Kidney (tissue), 14 donors: ENCODE measurements around the gene KIAA1549. TPM values are rescaled to one million over a fixed set of nuclear protein-coding genes. Genes with fewer than 3 reads are reported as not detected.

Source experiments
- DNase-seq, 5 donors: peaks; one replicate each; pipeline ENCODE4 v3.0.0-alpha.2; 2013 to 2020
- FAIRE-seq: peaks from 2 replicates; lab custom pipeline; 2012; peaks lifted over from hg19 to GRCh38; lab: Jason Lieb, UNC
- H3K27ac ChIP-seq, 2 donors: one replicate each; pipeline ENCODE4 v1.7.0; 2013; ENCODE audit warnings: low read depth in 2 of 2, low read length in 2 of 2, inconsistent platforms in 1 of 2
- H3K27me3 ChIP-seq: one replicate; pipeline ENCODE4 v1.7.1; 2013; ENCODE audit warnings: low read length, inconsistent platforms; ENCODE audit not compliant: control insufficient read depth, insufficient read depth
- H3K36me3 ChIP-seq, 3 donors: one replicate each; pipeline versions ENCODE4 v1.7.0 to v1.7.1; 2013; ENCODE audit warnings: low read length in 3 of 3, control low read depth in 1 of 3, inconsistent platforms in 1 of 3; ENCODE audit not compliant: insufficient read depth in 3 of 3, control insufficient read depth in 2 of 3
- H3K4me1 ChIP-seq, 3 donors: one replicate each; pipeline versions ENCODE4 v1.7.0 to v1.7.1; 2013; ENCODE audit warnings: low read length in 3 of 3, inconsistent platforms in 1 of 3, low read depth in 1 of 3; ENCODE audit not compliant: control insufficient read depth in 2 of 3, insufficient read depth in 2 of 3
- H3K4me3 ChIP-seq, 3 donors: one replicate each; pipeline versions ENCODE4 v1.7.0 to v1.8.1; 2013; ENCODE audit warnings: low read length in 3 of 3, control low read depth in 1 of 3, inconsistent platforms in 1 of 3
- H3K9ac ChIP-seq, 3 donors: one replicate each; pipeline versions ENCODE4 v1.7.0 to v1.7.1; 2013; ENCODE audit warnings: low read length in 3 of 3, control low read depth in 1 of 3, inconsistent platforms in 1 of 3
- H3K9me3 ChIP-seq, 3 donors: one replicate each; pipeline versions ENCODE4 v1.7.0 to v1.7.1; 2013; ENCODE audit warnings: low read length in 3 of 3, control low read depth in 1 of 3, inconsistent platforms in 1 of 3; ENCODE audit not compliant: control insufficient read depth in 2 of 3, insufficient read depth in 1 of 3
- intact Hi-C: fragments of 100-400 bp; cut with DNase I; formaldehyde crosslinking; loops from one replicate; pipeline ENCODE4 v1.11.1; 2022
- polyA plus RNA-seq: library from polyadenylated mRNA; stranded (reverse); fragments of 350-450 nt; fragmentation: Illumina TruSeq; extraction: RNeasy Lipid Tissue Mini Kit (QIAGEN cat#74804); gene quantifications from one replicate; pipeline ENCODE4 v1.2.3, GENCODE V29; 2014; ENCODE audit warnings: low read depth, low replicate concordance; ENCODE audit not compliant: insufficient read depth
- total RNA-seq: library from RNA; stranded (reverse); fragmentation: NEBNext Ultra II Directional; extraction: Animal tissue kit (Norgen Biotek cat#: 25700); gene quantifications from one replicate; pipeline ENCODE4 v1.2.1, GENCODE V29; 2021
- TF ChIP-seq, protein P1 (sequence below): IDR thresholded peaks from 3 replicates; pipeline ENCODE4 v1.5.1; 2012; ENCODE audit warnings: mild to moderate bottlenecking, moderate library complexity, borderline replicate concordance; ENCODE audit not compliant: insufficient read depth; ENCODE audit errors: extremely low read depth
- donor health status: control.
- donor health status: control.
- donor health status: control.
- donor health status: control.
- donor health status: control.
- donor health status: DM: yes; HTN: yes; CAD: no.
- donor health status: Normal renal cell carcinoma (clear cell type).

KIAA1549 gene
- total and polyA plus RNA-seq, 2 donors from 2014 or later, result 1.8 to 10.1 TPM

DNA sequence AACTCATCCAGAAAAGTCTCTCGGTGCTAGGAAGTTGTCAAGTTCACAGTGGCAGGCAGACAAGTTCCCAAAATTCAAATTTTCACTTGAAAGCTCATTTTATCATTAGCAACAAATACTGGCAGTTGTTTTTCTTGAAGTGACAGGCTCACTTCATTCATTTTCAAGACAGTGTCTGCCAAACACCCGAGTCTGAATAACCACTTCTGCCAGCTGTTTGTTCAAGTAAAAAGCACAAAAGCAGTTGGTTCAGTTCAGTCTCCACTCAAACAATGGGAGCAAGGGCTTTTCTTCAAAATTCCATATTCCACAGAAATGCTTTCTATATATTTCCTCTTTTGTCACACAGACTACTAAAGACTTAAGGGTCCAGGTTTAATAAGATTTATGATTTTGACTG is 135.5 kb downstream of the KIAA1549 start:
- H3K36me3 ChIP-seq, result peaks cover 6 to 8% (median 7%) of the 10 kb centered on the region in 3 donors
- TF ChIP-seq, protein P1, sequence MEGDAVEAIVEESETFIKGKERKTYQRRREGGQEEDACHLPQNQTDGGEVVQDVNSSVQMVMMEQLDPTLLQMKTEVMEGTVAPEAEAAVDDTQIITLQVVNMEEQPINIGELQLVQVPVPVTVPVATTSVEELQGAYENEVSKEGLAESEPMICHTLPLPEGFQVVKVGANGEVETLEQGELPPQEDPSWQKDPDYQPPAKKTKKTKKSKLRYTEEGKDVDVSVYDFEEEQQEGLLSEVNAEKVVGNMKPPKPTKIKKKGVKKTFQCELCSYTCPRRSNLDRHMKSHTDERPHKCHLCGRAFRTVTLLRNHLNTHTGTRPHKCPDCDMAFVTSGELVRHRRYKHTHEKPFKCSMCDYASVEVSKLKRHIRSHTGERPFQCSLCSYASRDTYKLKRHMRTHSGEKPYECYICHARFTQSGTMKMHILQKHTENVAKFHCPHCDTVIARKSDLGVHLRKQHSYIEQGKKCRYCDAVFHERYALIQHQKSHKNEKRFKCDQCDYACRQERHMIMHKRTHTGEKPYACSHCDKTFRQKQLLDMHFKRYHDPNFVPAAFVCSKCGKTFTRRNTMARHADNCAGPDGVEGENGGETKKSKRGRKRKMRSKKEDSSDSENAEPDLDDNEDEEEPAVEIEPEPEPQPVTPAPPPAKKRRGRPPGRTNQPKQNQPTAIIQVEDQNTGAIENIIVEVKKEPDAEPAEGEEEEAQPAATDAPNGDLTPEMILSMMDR, result no peak
- DNase-seq (no peak), FAIRE-seq (no peak)
- intact Hi-C loops, result no loop called here
- H3K9me3 ChIP-seq, result no peaks in the 10 kb centered on the region
- no peaks in the 10 kb centered on the region for H3K27me3 ChIP-seq
- H3K9ac ChIP-seq, result no peak overlapping the region
- no peak overlapping the region for H3K4me3 ChIP-seq
- no peak overlapping the region for H3K27ac ChIP-seq
- H3K4me1 ChIP-seq, result no peaks in the 10 kb centered on the region

- no peak overlapping the region for H3K27ac ChIP-seq
- H3K4me3 ChIP-seq, result no peak overlapping the region
- no peak for FAIRE-seq
- H3K27me3 ChIP-seq, result no peaks in the 10 kb centered on the region
- intact Hi-C loops, result no loop called here
- H3K4me1 ChIP-seq, result no peaks in the 10 kb centered on the region
- H3K9me3 ChIP-seq, result no peaks in the 10 kb centered on the region
- TF ChIP-seq, protein P1, result no peak
- H3K36me3 ChIP-seq, result peaks cover 0 to 15% (median 6%) of the 10 kb centered on the region in 3 donors
- H3K9ac ChIP-seq, result no peak overlapping the region
- no peak for DNase-seq
These were observed 137.3 kb downstream of the KIAA1549 start for GRCh38 chr7:138843632-138844580.

GRCh38 chr7:138842111-138842510 is 139.1 kb downstream of the KIAA1549 start:
- Histone ChIP-seq H3K27me3 (no peaks in the 10 kb centered on the region), H3K27ac (no peak overlapping the region), H3K9ac (no peak overlapping the region), H3K9me3 (no peaks in the 10 kb centered on the region), H3K4me1 (no peaks in the 10 kb centered on the region), H3K4me3 (no peak overlapping the region), H3K36me3 (peaks cover 0 to 23% (median 10%) of the 10 kb centered on the region in 3 donors)
- TF ChIP-seq, protein P1, result no peak
- intact Hi-C loops, result no loop called here
- DNase-seq (no peak), FAIRE-seq (no peak)
